HG03558 (cell line): ENCODE data around the gene KIAA1217.

ENCODE experiments used
- ATAC-seq: cut with Tn5 transposase; IDR thresholded peaks from one replicate; pipeline ENCODE4 v1.9.1; 2021; ENCODE audit warnings: moderate number of reproducible peaks; ENCODE audit not compliant: unreplicated experiment; ENCODE audit errors: extremely low read depth

The KIAA1217 gene

GRCh38 chr10:24278176-24278889 is 69.4 kb downstream of the KIAA1217 start:
- ATAC-seq, result no peak

- no peak for ATAC-seq
Measured at GRCh38 chr10:24279166-24279565, 70.2 kb downstream of the KIAA1217 start.

- ATAC-seq, result no peak
Measured at GRCh38 chr10:24287559-24288195, 78.7 kb downstream of the KIAA1217 start.

- ATAC-seq, result no peak
Measured at GRCh38 chr10:24288581-24288980, 79.6 kb downstream of the KIAA1217 start.

GRCh38 chr10:24289235-24289634 is 80.3 kb downstream of the KIAA1217 start:
- no peak for ATAC-seq

- ATAC-seq, result no peak
Measured at GRCh38 chr10:24292304-24293293, 83.7 kb downstream of the KIAA1217 start.

- ATAC-seq, result peak; percentile 53
Measured at GRCh38 chr10:24299578-24300260, 90.8 kb downstream of the KIAA1217 start.

- ATAC-seq, result no peak
Measured at GRCh38 chr10:24303522-24304310, 94.8 kb downstream of the KIAA1217 start.

GRCh38 chr10:24305551-24306506 is 96.9 kb downstream of the KIAA1217 start:
- no peak for ATAC-seq

- ATAC-seq, result no peak
Measured at GRCh38 chr10:24306507-24306875, 97.6 kb downstream of the KIAA1217 start.

- no peak for ATAC-seq
Measured at GRCh38 chr10:24307116-24307515, 98.2 kb downstream of the KIAA1217 start.

- no peak for ATAC-seq
Measured at GRCh38 chr10:24307696-24308485, 99.0 kb downstream of the KIAA1217 start.

GRCh38 chr10:24310104-24310503 is 101.2 kb downstream of the KIAA1217 start:
- ATAC-seq, result no peak

GRCh38 chr10:24311888-24312287 is 103.0 kb downstream of the KIAA1217 start:
- ATAC-seq, result no peak

- no peak for ATAC-seq
Measured at GRCh38 chr10:24313283-24313682, 104.3 kb downstream of the KIAA1217 start.

- ATAC-seq, result no peak
Measured at GRCh38 chr10:24315211-24315610, 106.3 kb downstream of the KIAA1217 start.

GRCh38 chr10:24318517-24318916 is 109.6 kb downstream of the KIAA1217 start:
- ATAC-seq, result no peak

GRCh38 chr10:24320373-24320772 is 111.4 kb downstream of the KIAA1217 start:
- no peak for ATAC-seq
